Gastroesophageal sphincter (tissue), 4 donors: ENCODE measurements around the gene CDC42BPA. TPM values are rescaled to one million over a fixed set of nuclear protein-coding genes. Genes with fewer than 3 reads are reported as not detected.
A peak's percentile ranks its signal among the peaks of the same experiment; 100 is the strongest.

Source experiments
- ATAC-seq: fragments of 150-250 bp; one replicate; pipeline ENCODE4 v1.9.1; 2016; ENCODE audit warnings: mild to moderate bottlenecking, moderate library complexity
- H3K27ac ChIP-seq, 4 donors: fragments of 200-600 bp; sonication (generic) in 3 of 4; 1 replicate in 3 of 4; 2 replicates in 1 of 4; pipeline ENCODE4 v1.5.1; 2016 to 2019
- H3K27me3 ChIP-seq: fragments of 200-600 bp; sonication (generic); one replicate; pipeline ENCODE4 v1.5.1; 2019
- H3K36me3 ChIP-seq, 2 donors: fragments of 200-600 bp; sonication (generic); one replicate each; pipeline ENCODE4 v1.5.1; 2019; ENCODE audit warnings: control low read depth in 1 of 2
- H3K4me1 ChIP-seq, 3 donors: fragments of 200-600 bp; sonication (generic); 1 replicate in 2 of 3; 2 replicates in 1 of 3; pipeline ENCODE4 v1.5.1; 2016 to 2019; ENCODE audit warnings: control low read depth in 2 of 3
- H3K4me3 ChIP-seq, 2 donors: fragments of 200-600 bp; sonication (generic); one replicate each; pipeline ENCODE4 v1.5.1; 2019; ENCODE audit warnings: mild to moderate bottlenecking in 1 of 2, moderate library complexity in 1 of 2
- H3K9me3 ChIP-seq, 3 donors: fragments of 200-600 bp; sonication (generic); one replicate each; pipeline ENCODE4 v1.5.1; 2017 to 2019; ENCODE audit warnings: control low read depth in 2 of 3
- EP300 ChIP-seq: sonication (generic); formaldehyde crosslinking; IDR thresholded peaks from one replicate; pipeline ENCODE4 v1.6.1; 2017; ENCODE audit warnings: antibody characterized with exemption, mild to moderate bottlenecking
- POLR2A ChIP-seq, 2 donors: fragments of 450-650 bp; IDR thresholded peaks; one replicate each; pipeline ENCODE4 v1.6.1; 2017; ENCODE audit warnings: antibody characterized with exemption in 2 of 2, mild to moderate bottlenecking in 2 of 2, moderate library complexity in 1 of 2
- POLR2AphosphoS5 ChIP-seq: sonication (generic); formaldehyde crosslinking; IDR thresholded peaks from one replicate; pipeline ENCODE4 v1.6.1; 2017; ENCODE audit warnings: antibody characterized with exemption
- WGBS, 2 donors: methylation state at CpG; one replicate each; pipeline ENCODE4 v1.1.5; 2018; ENCODE audit warnings: low coverage in 1 of 2; 5-methylcytosine and 5-hydroxymethylcytosine counted together
- total RNA-seq, 4 donors: library from RNA; depleted of rRNA; stranded (reverse); fragments of >200 nt; gene quantifications; one replicate each; pipeline ENCODE4 v1.1.0, GENCODE V29; 2016
- TF ChIP-seq, protein P1 (sequence below), 4 experiments: fragments of 200-600 bp in 2 of 4; fragments of 450-650 bp in 2 of 4; sonication (generic) in 1 of 4; IDR thresholded peaks; one replicate each; pipeline ENCODE4 v1.5.1; 2017 to 2019; ENCODE audit warnings: antibody characterized with exemption in 4 of 4, mild to moderate bottlenecking in 2 of 4, moderate library complexity in 2 of 4

The CDC42BPA gene
- total RNA-seq, 4 donors from 2014 or later = 60.7 to 92.1 (median 74.1) TPM

DNA sequence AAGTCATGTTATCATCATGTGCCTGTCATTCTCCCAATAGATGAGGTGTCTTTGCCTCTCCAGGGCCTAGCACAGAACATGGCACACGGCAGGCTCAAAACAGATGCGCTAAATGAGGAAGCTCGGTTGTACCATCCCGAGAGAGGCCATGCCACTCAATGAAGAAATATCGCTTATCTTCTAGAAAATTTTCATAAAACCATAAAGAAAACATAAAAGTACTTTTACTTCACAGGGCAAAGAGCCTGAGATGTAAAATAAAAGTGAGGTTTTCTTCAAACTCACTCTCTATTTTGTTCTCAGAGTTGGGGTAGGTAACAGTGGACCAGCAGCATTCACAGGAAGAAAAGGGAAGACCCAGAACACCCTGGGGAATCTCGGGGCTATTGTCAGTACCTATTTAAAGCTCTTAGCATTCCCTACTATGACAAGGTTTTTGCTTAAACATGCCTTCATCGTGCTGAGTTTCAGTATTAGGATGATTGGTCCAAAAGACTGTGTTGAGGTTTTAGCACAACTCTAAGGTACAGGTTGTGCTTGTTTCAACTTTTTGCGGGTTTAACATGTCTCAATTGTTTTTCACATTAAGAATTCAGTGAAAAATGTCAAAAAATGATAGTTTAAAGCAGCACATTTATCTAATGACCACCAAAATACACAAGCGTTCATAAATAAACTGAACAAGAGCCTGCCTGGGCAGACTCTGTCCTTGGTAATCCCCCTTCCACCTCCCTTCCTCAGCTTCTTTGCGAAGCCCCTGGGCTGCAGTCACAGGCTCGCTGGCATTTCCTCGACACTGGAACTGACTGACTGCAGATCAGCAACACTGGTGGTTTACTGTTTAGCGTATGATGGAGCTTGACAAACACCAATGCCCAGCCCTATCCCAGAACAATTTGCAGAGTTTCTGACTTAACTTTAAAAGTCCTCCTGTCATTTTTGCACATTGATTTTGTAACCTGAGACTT, 322.6 kb downstream of the CDC42BPA start:
- ATAC-seq = no peak
- no peak overlapping the region for H3K27ac ChIP-seq
- TF ChIP-seq POLR2A (IDR thresholded peaks at IDR 0.05) (no peak), EP300 (no peak), POLR2AphosphoS5 (no peak)
- TF ChIP-seq, protein P1, sequence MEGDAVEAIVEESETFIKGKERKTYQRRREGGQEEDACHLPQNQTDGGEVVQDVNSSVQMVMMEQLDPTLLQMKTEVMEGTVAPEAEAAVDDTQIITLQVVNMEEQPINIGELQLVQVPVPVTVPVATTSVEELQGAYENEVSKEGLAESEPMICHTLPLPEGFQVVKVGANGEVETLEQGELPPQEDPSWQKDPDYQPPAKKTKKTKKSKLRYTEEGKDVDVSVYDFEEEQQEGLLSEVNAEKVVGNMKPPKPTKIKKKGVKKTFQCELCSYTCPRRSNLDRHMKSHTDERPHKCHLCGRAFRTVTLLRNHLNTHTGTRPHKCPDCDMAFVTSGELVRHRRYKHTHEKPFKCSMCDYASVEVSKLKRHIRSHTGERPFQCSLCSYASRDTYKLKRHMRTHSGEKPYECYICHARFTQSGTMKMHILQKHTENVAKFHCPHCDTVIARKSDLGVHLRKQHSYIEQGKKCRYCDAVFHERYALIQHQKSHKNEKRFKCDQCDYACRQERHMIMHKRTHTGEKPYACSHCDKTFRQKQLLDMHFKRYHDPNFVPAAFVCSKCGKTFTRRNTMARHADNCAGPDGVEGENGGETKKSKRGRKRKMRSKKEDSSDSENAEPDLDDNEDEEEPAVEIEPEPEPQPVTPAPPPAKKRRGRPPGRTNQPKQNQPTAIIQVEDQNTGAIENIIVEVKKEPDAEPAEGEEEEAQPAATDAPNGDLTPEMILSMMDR (IDR thresholded peaks at IDR 0.05) = no peak
- WGBS, 2 donors = 78 to 80% methylated on average over 12 to 13 of the region's 13 CpGs
- peaks cover 0 to 16% of the 10 kb centered on the region in 2 donors for H3K36me3 ChIP-seq
- no peak overlapping the region for H3K4me3 ChIP-seq
- H3K27me3 ChIP-seq = no peaks in the 10 kb centered on the region
- H3K9me3 ChIP-seq = no peaks in the 10 kb centered on the region
- H3K4me1 ChIP-seq = peaks cover 0 to 25% (median 0%) of the 10 kb centered on the region in 3 donors

DNA sequence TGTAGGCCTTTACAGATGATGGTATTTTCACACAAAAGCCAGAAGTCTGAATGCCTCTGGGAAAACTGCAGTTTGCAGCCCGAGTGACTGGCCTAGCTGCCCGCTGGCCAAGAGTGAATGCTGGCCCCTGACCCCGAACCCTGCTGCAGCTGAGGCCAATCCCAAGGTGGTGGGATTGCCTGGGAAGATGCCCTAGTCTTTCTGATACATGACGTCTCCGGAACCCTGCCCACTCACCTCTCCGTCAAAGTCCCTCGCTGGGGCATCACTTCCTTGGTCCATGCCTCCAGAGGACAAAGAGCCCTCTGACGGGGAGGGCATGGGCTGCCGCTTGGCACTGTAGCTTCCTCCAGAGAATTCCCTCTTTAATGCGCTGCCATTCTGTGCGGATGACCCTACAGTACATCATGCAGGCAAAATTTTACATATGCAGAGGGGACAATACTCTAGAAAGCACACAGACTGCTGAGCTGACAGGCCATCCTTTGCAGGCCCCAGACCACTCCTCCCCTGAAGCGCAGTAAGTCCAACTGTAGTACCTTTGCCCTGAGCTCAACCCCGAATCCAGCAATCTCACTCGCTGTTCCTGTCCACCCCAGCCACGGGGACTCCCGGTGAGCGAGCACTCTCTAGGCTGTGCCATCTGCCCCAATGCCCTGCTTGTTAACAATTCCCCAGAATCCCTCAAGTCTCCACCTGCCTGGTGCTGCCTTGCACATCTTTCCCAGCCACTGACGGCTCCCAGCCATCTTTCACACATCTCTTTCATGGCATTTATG, 323.5 kb downstream of the CDC42BPA start:
- no peak overlapping the region for H3K4me3 ChIP-seq
- no peak for ATAC-seq
- H3K36me3 ChIP-seq = peaks cover 0 to 13% of the 10 kb centered on the region in 2 donors
- peaks cover 0 to 34% (median 6%) of the 10 kb centered on the region in 3 donors for H3K4me1 ChIP-seq
- H3K9me3 ChIP-seq = no peaks in the 10 kb centered on the region
- TF ChIP-seq POLR2A (IDR thresholded peaks at IDR 0.05) (no peak), POLR2AphosphoS5 (no peak), EP300 (no peak)
- TF ChIP-seq, protein P1 (IDR thresholded peaks at IDR 0.05) = no peak
- H3K27me3 ChIP-seq = no peaks in the 10 kb centered on the region
- H3K27ac ChIP-seq = peak overlapping the region in 3 of 4 donors; percentile 45 to 70 (median 48)
- WGBS, 2 donors = 84% methylated on average over 9 of the region's 18 CpGs; no CpG with 5 or more reads in 1 of the 2 donors

DNA sequence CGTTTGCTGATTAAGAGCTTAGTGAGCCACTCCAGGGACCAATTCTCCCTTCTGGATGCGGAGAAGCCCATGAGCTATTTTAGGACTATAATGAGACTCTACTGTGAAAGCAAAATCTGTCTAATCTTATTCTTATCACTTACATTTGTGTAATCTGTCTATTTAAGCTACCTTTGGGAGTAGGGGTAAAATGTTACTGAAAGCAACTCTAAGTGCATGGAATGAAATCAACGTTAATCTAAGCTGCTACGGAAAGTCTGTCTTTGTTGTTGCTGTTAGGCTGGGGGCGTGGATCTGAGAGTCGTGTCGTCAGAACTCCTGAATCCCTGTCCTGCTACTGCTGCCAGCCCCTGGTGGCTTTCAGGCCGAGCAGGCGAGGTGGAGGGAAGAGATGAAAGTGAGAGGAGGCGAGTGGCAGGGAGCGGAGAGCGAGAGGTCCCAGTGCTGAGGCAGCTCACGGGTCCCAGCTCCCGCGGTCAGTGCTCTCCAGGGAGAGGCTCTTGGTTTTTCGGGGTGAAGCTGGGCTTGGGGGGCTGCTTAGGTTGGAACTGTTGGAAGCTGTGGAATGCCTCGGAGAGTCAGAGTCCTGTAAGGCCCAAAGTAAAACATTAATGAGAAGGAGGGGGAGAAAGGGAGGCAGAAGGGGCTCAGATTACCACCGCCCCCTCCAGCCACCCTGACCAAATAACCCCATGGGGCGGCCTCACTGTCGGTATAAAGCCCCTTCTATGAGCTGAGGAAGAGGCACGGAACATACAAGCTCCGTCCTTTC, 324.3 kb downstream of the CDC42BPA start:
- Histone ChIP-seq H3K4me3 (no peak overlapping the region), H3K9me3 (no peaks in the 10 kb centered on the region), H3K36me3 (peaks cover 0 to 13% of the 10 kb centered on the region in 2 donors), H3K4me1 (peaks cover 0 to 41% (median 6%) of the 10 kb centered on the region in 3 donors), H3K27ac (peak overlapping the region in 3 of 4 donors; percentile 45 to 70 (median 48)), H3K27me3 (no peaks in the 10 kb centered on the region)
- no peak for TF ChIP-seq POLR2AphosphoS5
- TF ChIP-seq, protein P1 (IDR thresholded peaks at IDR 0.05) = peak in 2 of 4 experiments; percentile 7 to 8
- no peak for TF ChIP-seq EP300
- TF ChIP-seq POLR2A (IDR thresholded peaks at IDR 0.05) = no peak
- peak; percentile 70 for ATAC-seq
- WGBS, 2 donors = 49 to 53% methylated on average over 7 to 20 of the region's 22 CpGs

DNA sequence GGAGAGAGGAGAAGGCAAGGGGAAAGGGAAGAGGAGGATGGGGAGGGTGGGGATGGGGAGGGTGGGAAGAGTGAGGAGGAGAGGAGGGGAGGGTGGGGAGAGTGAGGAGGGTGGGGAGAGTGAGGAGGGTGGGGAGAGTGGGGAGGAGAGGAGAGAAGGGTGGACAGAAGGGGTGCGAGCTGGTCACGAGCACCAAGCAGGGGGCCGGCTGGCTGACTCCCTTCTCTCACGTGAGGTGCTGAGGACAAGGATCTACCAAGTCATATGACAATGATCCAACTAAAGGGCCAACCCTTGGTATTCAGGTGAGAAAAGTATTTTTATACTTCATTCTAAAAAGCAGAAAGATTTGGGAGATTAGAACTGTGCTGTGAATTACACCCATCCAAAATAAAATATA, 326.4 kb downstream of the CDC42BPA start:
- TF ChIP-seq POLR2AphosphoS5 (no peak), EP300 (no peak), POLR2A (IDR thresholded peaks at IDR 0.05) (no peak)
- TF ChIP-seq, protein P1 (IDR thresholded peaks at IDR 0.05) = no peak
- no peaks in the 10 kb centered on the region for H3K9me3 ChIP-seq

More for the DNA sequence above, 326.4 kb downstream of the CDC42BPA start:
- WGBS, 2 donors = 72 to 92% methylated on average over 3 to 4 of the region's 4 CpGs
- Histone ChIP-seq H3K27ac (no peak overlapping the region), H3K27me3 (no peaks in the 10 kb centered on the region), H3K4me3 (no peak overlapping the region), H3K4me1 (peaks cover 0 to 62% (median 6%) of the 10 kb centered on the region in 3 donors), H3K36me3 (peaks cover 0 to 24% of the 10 kb centered on the region in 2 donors)
- no peak for ATAC-seq
